Neural cell (in vitro differentiated cells): ENCODE results near the gene STN1.

ENCODE experiments used
- CTCF ChIP-seq: fragments of 450-650 bp; IDR thresholded peaks from 2 replicates; pipeline ENCODE4 v1.5.1; 2014; ENCODE audit warnings: antibody characterized with exemption, mild to moderate bottlenecking, moderate library complexity; ENCODE audit not compliant: poor library complexity, severe bottlenecking
- EP300 ChIP-seq: fragments of 450-650 bp; conservative IDR thresholded peaks from 2 replicates; pipeline ENCODE4 v1.6.1; 2014; ENCODE audit warnings: antibody characterized with exemption, mild to moderate bottlenecking, moderate library complexity; ENCODE audit not compliant: poor library complexity, severe bottlenecking
- MXI1 ChIP-seq: fragments of 450-650 bp; conservative IDR thresholded peaks from 2 replicates; pipeline ENCODE4 v1.6.1; 2014; ENCODE audit warnings: antibody characterized with exemption, mild to moderate bottlenecking; ENCODE audit not compliant: poor library complexity, severe bottlenecking
- POLR2AphosphoS5 ChIP-seq: IDR thresholded peaks from 2 replicates; pipeline ENCODE4 v1.6.1; 2012
- SMC3 ChIP-seq: fragments of 450-650 bp; conservative IDR thresholded peaks from 2 replicates; pipeline ENCODE4 v1.6.1; 2014; ENCODE audit warnings: antibody characterized with exemption, mild to moderate bottlenecking, moderate library complexity; ENCODE audit not compliant: poor library complexity

GRCh38 chr10:103893817-103894216 is 24.2 kb downstream of the STN1 start:
- no peak for TF ChIP-seq POLR2AphosphoS5
- TF ChIP-seq CTCF, result no peak
- TF ChIP-seq MXI1, result no peak
- TF ChIP-seq SMC3, result no peak
- no peak for TF ChIP-seq EP300
